HS-27A (cell line): ENCODE data around the gene MAPK9.

Source experiments
- DNase-seq: peaks from one replicate; pipeline ENCODE4 v3.0.0-alpha.2; 2012; ENCODE audit warnings: low read depth, missing footprints

The MAPK9 gene

DNA sequence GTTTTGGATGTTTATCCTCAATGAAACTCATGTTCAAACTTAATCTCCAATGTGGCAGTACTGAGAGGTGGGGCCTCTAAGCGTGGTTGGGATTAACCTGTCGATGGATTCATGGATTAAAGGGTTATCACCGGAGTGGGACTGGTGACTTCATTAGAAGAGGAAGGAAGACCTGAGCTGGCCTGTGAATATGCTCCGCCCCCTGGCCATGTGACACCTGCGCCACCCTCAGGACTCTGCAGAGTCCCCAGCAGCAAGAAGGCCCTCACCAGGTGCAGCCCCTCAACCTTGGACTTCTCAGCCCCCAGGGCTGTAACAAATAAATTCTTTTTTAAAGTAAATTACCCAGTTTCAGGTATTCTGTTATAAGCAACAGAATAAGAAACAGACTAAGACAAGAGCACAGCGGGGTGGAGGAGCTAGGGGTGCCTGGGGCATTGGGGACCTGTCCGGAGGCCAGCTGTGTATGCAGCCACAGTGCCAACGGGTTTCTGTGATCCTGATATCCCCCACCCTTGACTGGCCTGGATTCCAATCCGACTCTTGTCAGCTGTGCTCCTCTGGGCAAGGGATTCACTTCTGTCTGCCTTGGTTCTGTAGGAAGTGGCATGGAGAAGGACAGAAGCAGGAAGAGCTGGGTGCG is 3.2 kb upstream of the MAPK9 start:
- no peak for DNase-seq

GRCh38 chr5:180294411-180294810 is 2.5 kb upstream of the MAPK9 start:
- no peak for DNase-seq

- DNase-seq: no peak
Measured at GRCh38 chr5:180291234-180291940, 496 bp downstream of the MAPK9 start.

DNA sequence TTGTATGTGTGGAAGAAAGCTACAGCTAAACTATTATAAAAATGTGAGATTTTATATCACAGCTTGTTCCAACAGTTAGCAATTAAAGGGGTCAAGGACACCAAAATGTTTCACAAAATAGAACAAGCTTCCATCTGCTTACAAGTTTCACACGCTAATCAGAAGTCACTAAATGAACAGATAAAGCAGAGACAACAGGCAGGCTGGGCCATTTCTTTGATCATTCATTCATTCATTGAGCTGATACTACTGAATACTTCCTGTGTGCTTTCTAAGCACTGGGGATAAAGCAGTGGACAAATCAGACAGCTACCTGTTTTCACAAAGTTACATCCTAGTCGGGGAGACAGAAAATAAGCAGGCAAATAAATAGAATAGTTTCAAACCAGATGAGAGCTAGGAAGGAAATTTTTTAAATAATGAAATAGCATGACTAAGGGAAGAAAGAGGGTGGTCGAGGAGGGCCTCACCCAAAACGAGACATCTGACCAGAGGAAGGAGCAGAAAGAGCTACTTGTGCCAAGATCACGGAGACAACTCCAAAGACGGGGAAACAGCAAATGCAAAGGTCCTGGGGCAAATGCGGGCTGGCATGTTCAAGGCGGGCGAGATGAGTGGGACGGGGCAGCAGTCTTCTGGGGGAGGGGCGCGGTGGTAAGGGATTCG is 1.2 kb downstream of the MAPK9 start:
- DNase-seq: no peak

DNA sequence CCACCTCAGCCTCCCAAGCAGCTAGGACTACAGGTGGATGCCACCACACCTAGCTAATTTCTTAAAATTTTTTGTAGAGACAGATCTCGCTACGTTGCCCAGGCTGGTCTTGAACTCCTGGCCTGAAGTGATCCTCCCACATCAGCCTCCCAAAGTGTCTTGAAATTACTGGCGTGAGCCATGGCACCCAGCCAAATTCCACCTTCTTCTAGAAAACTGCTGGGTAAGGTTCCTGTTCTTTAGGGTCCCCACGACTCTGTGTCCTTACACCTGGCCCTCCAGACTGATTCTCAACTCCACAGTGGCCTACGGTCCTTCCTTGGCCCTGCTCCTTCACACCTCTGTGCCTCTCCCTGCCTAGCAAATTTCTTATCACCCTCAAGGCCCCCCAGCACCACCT is 1.9 kb downstream of the MAPK9 start:
- DNase-seq: no peak

DNA sequence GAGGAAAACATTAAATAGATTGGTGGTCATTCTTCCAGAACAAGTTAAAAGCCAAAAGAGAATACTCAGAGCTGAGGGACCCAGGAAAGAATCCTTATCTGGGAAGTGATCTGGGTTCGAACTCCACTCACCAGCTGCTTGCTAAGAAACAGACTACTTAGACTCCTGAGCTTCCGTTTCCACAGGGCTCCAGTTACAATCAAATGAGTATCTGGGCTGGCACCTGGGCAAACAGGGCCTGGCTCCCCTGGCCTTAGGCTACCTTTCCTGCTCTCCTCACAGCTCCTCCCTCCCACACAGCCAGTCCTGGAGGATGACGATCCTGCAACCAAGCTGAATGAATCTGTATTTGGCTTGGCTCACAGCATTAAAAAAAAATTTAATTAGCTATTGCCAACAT is 2.5 kb downstream of the MAPK9 start:
- DNase-seq: no peak

DNA sequence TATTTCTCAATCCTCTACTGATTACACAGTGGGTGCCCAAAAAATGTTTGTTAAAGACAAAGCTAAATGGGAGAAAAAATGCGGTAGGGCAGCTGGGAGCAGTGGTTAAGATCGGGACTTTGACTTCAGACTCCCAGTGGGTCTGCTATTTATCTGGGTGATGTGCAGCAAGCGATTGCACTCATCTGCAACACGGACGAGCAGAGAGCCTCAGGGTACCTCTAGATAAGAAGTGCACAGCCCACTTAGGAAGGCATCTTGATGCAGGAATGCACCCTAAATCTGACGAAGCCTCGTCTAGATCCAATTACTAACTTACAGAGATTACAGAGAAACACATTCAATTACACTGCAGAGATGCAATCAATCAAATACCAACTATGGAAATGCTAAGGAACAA is 4.0 kb downstream of the MAPK9 start:
- no peak for DNase-seq

- DNase-seq: no peak
Measured at GRCh38 chr5:180287404-180287803, 4.5 kb downstream of the MAPK9 start.

DNA sequence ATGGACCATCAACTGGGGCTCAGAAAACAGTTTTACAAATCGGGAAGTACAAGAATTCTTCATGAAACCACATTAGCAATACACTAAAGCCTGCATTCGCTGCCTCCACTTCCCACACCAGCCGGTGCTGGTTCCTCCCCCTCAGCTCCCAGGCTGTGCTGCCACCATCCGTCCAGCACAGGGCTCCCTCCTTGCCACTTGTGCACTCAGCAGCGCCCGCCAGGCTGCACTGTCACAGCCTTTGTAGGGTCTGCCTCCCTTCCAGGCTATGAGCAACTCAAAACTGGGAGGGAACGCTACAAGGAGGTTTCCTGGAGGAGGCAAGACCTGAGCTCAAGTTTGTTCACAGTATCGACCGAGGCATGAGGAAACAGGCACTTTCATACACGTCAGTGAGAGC is 7.7 kb downstream of the MAPK9 start:
- no peak for DNase-seq

DNA sequence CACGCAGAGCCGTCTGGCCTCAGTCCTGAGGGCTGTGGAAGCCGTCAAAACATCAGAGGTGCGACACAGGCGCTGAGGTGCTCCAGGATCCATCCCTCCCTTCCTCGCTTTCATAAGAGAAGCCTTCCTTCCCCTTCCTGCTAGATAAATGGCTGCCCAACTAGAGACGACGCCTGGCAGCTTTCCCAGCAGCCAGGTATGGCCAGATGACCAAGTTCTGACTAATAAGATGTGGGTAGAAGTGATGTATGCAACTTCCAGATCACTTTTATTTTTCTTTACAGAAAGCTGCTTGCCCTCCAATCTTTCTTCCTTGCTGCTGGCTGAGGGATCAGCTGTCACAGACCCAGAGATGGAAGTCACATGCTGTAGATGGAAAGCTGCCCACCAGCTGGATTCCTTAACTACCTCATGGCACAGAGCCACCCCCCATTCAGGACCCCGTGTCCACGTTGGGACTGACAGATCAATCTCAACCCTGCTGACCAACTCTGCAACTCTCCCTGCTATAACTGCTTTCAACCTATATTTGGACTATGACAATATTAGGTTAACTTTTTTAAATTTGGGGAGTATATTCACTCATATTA is 8.8 kb downstream of the MAPK9 start:
- no peak for DNase-seq

GRCh38 chr5:180282281-180282680 is 9.6 kb downstream of the MAPK9 start:
- no peak for DNase-seq

GRCh38 chr5:180281706-180282105 is 10.2 kb downstream of the MAPK9 start:
- DNase-seq: no peak

DNA sequence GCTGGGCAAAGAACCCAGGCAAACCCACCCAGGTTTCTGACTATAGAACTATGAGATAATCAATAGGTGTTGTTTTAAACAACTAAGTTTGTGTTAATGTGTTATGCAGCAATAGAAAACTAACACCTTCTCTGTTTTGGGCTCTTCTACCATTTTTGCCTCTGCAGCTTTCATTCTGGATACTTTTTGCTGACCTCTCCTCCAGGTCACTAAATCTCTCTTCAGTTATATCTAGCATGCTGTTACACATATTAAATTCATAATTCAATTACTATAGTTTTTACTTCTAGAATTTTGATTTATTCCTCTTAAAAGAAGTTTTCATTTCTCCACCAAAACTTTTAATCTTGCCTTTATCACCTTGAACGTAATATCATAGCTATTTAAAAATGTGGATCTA is 17.2 kb downstream of the MAPK9 start:
- no peak for DNase-seq

DNA sequence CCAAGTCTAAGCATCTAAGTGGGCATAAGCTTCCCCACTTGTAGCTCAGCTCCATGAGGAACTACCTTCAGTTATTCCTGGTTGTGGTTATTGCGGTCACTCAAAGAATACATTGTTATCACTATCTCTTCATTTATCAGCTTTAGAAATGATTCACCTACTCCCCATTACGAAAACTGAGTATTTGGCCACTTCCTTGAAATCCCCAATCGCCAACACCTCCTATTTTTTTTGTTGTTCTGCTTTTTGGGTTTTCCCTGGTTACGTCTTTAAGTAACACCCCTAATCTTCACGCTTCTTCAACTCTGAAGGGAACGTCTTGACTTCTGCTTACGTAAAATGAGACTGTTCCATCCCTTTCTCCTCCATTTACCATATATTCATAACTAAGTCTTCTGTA is 20.7 kb downstream of the MAPK9 start:
- DNase-seq: no peak

GRCh38 chr5:180259260-180259611 is 32.6 kb downstream of the MAPK9 start:
- DNase-seq: no peak

GRCh38 chr5:180253036-180253824 is 38.7 kb downstream of the MAPK9 start:
- no peak for DNase-seq

- no peak for DNase-seq
Measured at GRCh38 chr5:180251887-180252286, 40.0 kb downstream of the MAPK9 start.

GRCh38 chr5:180251141-180251540 is 40.7 kb downstream of the MAPK9 start:
- no peak for DNase-seq

- no peak for DNase-seq
Measured at GRCh38 chr5:180250329-180250728, 41.6 kb downstream of the MAPK9 start.

DNA sequence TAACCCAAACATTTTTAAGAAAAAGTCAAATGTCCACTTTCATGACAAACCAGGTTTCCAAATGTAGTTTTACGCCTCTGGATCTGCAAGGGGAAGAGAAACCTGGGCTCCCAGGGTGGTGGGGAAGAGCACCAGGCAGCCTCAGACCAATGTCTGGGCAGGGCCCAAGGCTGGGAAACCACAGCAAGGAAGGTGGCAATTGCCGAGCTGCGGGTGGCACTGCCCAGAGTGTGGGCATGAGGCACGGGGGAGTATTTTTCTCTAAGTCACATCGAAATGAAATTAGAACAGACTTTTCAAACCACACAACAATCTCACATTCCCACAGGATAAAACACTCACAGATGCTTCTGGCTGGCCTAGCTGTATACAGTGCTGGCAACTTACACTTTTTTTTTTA is 50.3 kb downstream of the MAPK9 start:
- DNase-seq: no peak

DNA sequence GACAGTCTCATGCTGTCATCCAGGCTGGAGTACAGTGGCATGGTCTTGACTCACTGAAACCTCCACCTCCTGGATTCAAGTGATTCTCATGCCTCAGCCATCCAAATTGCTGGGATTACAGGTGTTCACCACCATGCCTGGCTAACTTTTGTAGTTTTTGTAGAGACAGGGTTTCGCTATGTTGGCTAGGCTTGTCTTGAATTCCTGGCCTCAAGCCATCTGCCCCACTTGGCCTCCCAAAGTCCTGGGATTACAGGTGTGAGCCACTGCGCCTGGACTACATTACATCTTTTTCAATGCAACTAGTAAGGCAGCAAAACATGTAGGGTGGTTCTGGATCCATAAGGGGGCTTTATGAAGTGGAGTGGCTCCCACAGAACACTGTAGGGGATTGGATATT is 53.3 kb downstream of the MAPK9 start:
- DNase-seq: no peak

GRCh38 chr5:180235846-180236245 is 56.0 kb downstream of the MAPK9 start:
- no peak for DNase-seq
